ENCODE measurements around the gene ARHGAP44.

The ARHGAP44 gene

DNA sequence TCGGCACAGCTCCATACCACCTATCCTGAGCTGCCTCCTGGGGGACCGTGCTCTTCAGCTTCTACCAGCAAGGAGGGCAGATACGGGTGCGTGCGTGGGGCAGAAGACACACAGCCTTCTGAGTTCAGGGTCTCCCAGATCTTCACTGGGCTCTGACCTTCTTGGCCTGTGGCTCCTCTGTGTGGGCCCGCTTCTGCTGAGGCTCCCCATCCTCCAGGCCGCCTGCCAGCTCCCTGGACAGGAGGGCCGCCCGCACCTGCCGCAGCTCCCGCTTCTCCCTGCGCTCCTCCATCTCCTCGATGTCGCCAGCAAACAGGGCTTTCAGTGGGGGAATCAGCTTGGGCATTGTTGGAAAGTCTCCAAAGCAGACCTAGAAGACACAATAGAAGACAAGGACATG is 203.4 kb downstream of the ARHGAP44 start:
- TF ChIP-seq, protein P1, sequence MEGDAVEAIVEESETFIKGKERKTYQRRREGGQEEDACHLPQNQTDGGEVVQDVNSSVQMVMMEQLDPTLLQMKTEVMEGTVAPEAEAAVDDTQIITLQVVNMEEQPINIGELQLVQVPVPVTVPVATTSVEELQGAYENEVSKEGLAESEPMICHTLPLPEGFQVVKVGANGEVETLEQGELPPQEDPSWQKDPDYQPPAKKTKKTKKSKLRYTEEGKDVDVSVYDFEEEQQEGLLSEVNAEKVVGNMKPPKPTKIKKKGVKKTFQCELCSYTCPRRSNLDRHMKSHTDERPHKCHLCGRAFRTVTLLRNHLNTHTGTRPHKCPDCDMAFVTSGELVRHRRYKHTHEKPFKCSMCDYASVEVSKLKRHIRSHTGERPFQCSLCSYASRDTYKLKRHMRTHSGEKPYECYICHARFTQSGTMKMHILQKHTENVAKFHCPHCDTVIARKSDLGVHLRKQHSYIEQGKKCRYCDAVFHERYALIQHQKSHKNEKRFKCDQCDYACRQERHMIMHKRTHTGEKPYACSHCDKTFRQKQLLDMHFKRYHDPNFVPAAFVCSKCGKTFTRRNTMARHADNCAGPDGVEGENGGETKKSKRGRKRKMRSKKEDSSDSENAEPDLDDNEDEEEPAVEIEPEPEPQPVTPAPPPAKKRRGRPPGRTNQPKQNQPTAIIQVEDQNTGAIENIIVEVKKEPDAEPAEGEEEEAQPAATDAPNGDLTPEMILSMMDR (IDR thresholded peaks at IDR 0.05; ENCODE audit: borderline replicate concordance, control extremely low read depth, extremely low read depth, insufficient read depth, missing control alignments) = no peak
- no peak for DNase-seq (ENCODE audit: low spot score)
- in situ Hi-C loops (cut with MboI; ENCODE audit: low sequenced_read_pairs, unreplicated experiment) = no loop called here

- TF ChIP-seq, protein P1 (IDR thresholded peaks at IDR 0.05; ENCODE audit: borderline replicate concordance, control extremely low read depth, extremely low read depth, insufficient read depth, missing control alignments) = no peak
- DNase-seq (ENCODE audit: low spot score) = no peak
- in situ Hi-C loops (cut with MboI; ENCODE audit: low sequenced_read_pairs, unreplicated experiment) = no loop called here
These were observed 204.3 kb downstream of the ARHGAP44 start for GRCh38 chr17:12993631-12994030.

DNA sequence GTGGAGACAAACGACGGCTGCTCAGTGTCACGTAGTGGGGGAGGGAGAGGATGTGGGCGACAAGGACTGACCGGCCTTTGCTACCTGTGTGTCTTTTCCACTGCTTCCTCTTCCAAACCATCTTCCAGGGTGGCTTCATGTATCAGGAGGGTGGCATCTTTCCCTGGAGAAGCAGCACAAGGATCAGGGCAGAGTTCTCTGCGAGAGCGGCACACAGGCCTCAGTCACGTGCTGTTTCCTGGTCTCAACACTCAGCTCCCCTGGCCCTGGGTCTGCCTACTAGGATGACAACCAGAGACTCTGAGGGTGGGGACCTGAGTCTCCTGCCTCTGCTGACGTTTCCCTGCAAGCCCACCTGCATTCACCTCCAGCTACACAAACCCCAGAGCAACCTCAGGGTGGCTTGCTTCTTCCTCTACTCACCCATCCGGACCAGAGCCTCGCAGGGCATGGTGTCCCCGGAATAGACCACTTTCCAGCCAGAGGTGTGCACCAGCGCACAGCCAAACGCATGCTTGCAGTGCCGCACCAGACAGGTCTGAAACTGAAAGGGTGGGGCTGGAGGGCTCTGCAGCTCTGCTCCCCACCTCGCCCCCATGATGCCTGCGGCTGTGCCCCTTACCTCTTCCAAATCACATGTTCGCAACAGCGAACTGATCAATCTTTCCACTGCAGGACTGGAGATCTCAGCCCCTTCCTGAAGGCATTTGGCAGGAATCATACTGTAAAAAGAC is 205.2 kb downstream of the ARHGAP44 start:
- no peak for DNase-seq (ENCODE audit: low spot score)
- in situ Hi-C loops (cut with MboI; ENCODE audit: low sequenced_read_pairs, unreplicated experiment) = no loop called here
- TF ChIP-seq, protein P1 (IDR thresholded peaks at IDR 0.05; ENCODE audit: borderline replicate concordance, control extremely low read depth, extremely low read depth, insufficient read depth, missing control alignments) = no peak

DNA sequence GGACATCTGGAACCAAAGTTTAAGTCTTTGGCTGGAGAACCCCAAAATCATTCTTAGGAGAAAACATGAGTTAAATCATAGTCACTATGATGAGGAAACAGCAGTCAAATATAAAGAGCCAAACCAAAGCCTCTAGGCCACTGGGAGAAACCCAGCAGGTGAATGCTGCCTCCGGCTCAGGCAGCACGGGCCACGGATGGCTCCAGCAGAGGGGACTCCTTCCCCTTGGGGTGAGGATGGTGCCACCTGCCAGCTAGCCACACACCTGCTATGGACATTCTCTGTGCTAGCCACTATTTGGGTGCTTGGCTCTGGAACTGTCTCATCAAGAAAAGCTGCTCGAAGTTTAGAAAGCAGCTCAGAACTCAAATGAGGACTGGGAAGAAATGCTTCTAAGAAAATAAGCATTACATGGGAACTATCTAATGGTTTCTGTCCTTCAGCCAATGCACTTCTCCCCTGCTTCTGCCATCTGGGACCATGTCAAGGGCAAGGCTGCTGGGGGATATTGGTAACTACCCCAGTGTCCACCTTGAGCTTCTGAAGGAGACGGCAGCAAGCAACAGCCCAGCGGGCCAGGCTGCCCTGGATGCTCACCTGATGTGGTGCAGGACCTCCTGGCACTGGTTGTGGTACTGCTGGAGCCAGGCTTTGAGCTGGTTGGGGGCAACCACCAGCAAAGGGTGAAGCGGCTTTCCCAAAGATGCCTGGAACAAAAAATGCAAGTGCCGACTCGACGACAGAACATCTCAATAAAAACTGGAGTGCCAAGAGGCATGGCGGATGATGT is 206.0 kb downstream of the ARHGAP44 start:
- TF ChIP-seq, protein P1 (IDR thresholded peaks at IDR 0.05; ENCODE audit: borderline replicate concordance, control extremely low read depth, extremely low read depth, insufficient read depth, missing control alignments) = no peak
- in situ Hi-C loops (cut with MboI; ENCODE audit: low sequenced_read_pairs, unreplicated experiment) = no loop called here
- no peak for DNase-seq (ENCODE audit: low spot score)

DNA sequence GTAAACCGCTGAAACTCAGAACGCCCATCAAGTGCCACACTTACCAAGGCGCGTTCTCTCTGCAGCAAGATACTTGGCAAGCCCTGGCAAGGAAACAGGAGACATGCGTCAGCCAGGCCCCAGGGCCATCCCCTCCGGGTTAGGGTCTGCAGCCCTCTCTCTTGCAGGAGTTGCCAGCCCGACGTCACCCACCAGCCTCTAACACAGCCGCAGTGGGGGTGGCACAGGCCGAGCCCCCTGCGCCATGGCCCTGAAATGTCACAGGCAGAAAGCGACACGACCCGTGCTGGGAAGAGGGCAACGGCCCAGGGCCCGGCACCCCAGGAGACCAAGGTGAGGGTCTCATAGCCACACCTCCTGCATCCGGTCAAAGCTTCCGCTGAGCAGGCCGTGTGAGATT is 206.6 kb downstream of the ARHGAP44 start:
- in situ Hi-C loops (cut with MboI; ENCODE audit: low sequenced_read_pairs, unreplicated experiment) = no loop called here
- DNase-seq (ENCODE audit: low spot score) = no peak
- TF ChIP-seq, protein P1 (IDR thresholded peaks at IDR 0.05; ENCODE audit: borderline replicate concordance, control extremely low read depth, extremely low read depth, insufficient read depth, missing control alignments) = no peak

- in situ Hi-C loops (cut with MboI; ENCODE audit: low sequenced_read_pairs, unreplicated experiment) = no loop called here
These were observed 207.1 kb downstream of the ARHGAP44 start for GRCh38 chr17:12996357-12996756.

More at GRCh38 chr17:12996357-12996756, 207.1 kb downstream of the ARHGAP44 start:
- TF ChIP-seq, protein P1 (IDR thresholded peaks at IDR 0.05; ENCODE audit: borderline replicate concordance, control extremely low read depth, extremely low read depth, insufficient read depth, missing control alignments) = no peak
- no peak for DNase-seq (ENCODE audit: low spot score)
